GF-D8 (cell line): Measurements from ENCODE around the gene MARK3.

Experiments
- DNase-seq: peaks from one replicate; lab custom pipeline; 2025; lab: John Stamatoyannopoulos, UW

The MARK3 gene

DNA sequence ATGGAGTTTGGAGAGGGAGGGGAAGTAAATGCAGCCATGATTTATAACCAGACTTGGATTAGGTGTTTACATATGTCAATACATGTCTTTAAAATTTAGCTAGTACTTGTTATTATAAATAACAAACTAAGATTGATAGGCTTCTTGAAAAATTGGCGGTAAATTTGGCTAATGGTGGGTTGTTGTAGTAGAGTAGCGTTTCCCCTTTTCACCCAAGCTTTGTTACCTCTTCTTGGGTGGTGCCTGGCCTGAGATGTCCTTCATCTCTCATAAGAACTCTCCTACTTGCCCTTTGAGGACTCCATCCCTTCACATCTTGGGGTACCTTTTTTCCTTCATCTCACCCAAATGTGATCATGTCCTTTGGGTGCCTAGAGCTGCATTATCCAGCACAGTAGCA is 11.2 kb downstream of the MARK3 start:
- no peak for DNase-seq

DNA sequence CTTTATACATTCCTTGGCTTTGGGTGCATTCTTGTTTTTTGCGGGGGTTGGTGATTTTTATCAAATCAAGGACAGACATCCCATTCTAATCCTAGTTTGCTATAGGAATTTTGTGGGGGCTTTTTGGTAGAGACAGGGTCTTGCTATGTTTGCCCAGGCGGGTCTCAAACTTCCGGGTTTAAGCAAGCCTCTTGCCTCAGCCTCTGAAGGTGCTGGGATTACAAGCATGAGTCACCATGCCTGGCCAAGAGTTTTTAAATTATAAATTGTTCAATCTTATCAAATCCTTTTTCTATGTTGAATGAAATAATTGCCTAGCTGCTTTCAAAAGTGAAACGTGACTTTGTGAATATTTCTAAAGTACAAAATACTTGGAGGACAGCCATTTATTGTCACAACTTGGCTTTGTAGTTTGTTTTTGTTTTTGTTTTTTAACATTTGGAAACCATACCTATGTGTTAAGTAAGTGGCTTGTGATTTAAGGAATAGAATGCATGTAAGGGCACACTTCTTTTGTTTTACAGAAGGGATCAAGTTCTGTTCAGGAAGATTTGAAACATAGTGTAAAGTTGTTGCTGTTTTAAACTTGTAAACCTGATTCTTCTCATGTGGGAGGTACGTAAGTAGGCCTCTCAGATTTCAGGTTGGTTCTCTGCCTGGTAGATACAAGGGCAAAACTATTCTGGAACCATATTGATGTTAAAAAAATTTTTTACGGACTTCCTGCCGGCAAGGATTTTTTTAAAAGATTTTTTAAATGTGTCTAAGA is 13.4 kb downstream of the MARK3 start:
- no peak for DNase-seq

DNA sequence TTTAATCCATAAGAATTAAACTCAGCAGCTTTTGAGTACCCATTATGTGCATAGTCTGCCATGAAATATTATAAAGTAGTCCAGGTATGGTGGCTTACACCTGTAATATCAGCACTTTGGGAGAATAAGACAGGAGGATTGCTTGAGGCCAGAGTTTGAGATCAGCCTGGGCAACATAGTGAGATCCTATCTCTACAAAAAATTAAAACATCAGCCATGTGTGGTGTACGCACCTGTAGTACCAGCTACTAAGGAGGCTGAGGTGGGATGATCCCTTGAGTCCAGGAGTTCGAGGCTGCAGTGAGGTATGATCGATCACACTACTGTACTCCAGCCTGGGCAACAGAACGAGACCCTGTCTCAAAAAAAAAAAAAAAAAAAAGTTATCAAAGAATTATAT is 15.3 kb downstream of the MARK3 start:
- no peak for DNase-seq

DNA sequence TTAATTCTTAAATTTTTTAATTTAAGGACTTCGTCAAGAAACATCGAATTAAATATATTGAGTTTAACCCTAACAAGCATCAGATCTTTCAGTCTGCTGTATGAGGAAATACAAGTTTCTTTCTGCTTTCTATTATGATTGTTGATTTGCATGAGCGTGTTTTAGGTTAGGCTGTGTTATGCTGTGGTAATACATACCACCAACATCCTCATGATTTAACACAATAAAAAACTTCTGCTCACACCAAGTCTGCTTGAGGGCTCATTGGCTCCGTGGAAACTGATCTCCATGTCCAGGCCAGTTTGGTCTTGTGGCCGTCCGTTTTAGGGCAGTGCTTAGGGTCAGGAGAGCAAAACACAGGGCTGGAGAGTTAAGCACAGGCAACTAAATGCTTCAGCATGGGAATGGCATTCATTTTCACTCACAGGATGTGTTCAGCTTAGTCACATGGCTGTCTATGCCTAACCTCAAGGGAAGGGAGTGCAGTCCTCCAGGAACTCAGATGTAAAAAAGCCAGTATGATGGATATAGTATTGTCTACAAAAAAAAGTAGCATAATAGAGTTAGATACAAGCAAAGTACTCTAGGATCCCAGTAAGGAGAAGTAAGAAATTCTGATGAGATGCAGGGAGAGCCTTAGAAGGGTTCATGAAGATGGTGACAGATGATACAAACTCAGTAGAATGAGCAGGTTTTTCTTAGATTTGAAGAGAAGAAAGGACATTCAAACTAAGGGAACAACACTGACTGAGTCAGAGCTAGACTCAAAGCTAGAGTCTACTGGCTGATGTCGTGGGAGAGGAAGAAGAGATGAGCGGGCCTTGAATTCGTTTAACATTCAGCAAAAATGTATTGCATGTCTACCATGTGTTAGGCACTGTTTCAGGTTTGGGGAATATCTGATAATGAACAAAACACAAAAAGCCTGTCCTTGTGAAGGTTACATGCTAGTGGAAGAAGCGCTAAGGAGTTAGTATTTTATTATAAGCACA is 16.3 kb downstream of the MARK3 start:
- no peak for DNase-seq

DNA sequence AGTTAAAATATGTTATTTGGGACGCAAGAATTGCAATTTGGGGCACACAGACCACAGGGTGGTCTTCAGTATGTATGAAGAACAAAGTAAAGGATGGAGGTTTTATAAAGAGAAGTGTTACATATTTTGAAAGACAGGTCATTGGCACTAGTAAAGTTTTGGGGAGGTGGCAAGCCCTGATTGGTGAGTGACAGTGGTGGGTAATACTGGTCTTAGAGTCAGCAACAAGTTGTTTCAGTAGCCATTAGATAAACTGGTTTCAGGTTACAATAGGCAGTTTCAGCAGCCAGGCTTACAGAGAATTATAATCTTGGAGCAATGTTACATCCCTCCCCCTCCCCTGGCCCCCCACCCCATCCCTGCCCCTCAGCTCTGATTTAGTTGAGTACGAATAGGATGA is 17.5 kb downstream of the MARK3 start:
- no peak for DNase-seq

DNA sequence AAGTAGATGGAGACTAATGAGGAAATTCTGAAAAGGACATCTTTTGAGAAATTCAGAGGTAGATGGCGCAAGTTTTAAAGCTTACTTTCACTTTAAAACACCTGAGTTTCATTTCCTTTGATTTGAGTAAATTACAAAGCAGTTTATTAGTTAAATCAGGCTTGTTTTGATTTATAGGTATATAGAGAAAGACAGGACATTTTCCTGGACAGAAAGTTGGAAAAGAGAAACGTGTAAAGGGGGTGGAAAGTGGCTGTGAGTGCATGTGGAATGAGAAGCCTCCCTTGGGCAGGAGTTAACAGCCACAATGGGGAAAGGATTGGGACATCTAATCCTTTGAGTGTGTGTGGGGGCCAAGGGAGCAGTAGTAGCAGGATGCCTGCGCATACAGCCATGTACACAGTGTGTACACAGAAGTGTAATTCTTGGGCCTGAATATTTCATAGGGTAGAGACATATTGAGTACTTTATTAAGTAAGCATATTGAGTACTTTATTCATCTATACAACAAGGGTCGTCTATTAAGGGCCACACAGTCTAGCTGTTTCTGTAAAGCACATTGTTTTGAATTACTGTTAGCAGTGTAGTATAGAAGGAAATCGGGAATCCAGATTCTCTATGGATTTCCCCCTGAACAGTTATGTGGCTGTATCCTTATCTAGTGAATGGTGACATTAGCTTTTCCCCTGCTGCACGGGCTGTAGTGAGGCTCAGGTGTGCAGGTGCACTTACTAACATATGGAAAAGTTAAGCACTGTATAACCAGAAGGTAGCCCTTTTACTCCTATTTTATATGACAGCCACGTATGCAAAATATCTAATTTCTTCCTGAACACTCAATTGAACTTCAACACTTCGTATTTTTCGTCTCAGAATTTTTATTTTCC is 19.1 kb downstream of the MARK3 start:
- no peak for DNase-seq

DNA sequence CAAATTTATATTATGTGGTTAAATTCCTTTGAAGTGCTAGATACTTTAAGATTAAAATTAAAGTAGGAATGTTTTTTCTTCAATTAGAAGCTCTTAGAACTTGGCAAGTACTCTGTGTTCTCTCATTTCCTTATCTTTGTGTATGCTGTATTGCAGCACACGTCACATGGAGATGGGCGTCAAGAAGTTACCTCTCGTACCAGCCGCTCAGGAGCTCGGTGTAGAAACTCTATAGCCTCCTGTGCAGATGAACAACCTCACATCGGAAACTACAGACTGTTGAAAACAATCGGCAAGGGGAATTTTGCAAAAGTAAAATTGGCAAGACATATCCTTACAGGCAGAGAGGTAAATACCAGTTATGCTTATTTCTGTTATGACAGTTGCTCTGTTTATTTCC is 19.7 kb downstream of the MARK3 start:
- DNase-seq, result no peak

DNA sequence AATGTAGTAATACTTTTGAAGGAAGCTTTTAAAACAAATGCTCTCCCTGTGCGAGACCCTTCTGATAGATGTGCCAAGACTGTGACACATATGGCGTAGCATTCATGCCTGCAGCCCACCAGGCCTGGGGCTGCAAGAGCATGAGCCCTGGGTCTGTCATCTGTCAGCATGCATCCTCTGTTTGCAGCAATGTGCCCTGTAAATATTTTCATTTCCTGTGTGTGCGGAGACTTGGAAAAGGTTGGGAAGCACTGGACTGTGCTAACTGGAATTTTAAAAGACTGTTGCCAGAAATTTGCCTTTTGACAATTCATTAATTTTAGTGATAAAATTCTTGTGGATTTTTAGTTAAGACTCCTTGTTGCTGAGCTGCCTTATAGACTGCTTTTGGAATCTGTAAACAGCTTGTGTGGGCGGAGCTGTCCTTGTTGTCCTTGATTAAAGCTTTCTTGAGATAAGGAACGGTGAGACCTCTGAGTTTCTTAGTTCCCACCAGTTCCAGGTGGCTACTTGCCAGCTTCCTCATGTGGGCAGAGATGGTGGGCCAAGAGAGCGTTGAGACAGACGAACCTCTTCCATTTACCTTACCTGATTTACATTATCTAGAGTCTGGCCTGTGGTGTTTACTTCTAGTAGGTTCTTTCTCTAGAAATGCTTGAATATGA is 23.4 kb downstream of the MARK3 start:
- no peak for DNase-seq

DNA sequence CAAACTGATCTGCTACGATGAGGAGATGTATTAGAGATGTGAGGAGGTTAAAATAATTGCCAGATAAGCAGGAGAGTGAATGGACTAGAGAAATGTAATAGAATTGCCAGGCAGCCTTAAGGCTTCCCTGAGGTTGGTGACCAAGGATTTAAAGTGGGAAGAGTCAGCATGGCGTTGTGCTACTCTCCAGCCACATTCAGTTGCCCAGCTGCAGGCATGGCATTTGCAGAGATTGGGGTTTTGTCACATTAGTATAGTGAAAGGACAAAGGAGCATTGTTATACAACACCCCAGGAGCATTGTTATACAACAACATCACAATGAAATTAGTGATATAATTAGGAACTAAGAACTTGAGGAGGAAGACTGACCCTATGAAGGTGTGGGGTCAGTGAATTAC is 31.7 kb downstream of the MARK3 start:
- no peak for DNase-seq

DNA sequence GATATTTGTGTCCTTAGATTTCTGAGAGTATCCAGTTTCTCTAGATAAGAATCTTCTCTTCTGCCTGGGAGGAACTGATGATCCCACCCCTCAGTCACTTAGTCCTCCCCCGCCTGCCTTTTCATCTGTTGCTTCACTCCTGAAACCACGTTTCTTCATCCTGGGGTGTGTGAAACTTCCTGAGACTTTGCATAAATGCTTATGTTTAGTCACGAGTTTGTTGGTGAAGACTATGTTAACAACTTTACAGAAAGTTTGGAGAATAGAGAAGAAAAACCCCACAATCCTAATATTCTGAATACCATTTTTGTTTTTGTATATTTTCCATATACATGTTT is 33.2 kb downstream of the MARK3 start:
- peak; percentile 70 for DNase-seq

DNA sequence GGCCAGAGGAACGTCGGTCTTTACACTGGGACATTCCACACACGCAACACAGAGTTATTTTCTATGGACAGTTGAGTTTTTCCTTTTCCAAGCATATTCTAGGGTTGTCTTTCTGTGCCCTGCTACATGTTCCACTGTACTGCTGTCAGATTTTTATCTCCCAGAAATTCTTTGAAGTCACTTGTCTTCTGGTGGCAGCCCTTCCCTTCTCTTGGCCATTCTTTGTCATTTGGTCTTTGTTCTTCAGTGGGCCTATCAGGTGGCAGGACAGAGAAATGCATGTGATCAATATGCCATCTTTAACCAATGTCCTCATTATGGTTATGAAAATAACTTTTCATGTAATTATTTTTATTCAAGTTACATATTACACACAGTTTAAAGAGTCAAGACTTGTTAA is 36.3 kb downstream of the MARK3 start:
- DNase-seq, result no peak

DNA sequence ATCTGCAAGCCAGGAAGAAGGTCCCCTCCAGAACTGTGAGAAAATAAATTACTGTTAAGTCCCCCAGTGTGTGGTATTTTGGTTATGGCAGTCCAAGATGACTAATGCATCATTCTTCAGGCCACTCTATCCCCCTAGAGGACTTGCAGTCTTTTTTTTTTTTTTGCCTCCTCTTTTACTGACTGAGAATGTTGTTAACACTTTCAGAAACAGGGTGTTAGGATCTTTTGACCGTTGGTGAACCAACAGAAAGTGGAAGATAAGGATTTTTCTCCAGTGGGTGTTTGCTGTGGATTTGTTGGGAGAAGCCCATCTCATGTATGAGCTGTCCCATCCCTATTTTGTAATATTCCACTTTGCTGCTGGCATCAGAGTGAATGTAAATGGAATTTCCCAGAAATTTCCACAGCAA is 37.8 kb downstream of the MARK3 start:
- no peak for DNase-seq

DNA sequence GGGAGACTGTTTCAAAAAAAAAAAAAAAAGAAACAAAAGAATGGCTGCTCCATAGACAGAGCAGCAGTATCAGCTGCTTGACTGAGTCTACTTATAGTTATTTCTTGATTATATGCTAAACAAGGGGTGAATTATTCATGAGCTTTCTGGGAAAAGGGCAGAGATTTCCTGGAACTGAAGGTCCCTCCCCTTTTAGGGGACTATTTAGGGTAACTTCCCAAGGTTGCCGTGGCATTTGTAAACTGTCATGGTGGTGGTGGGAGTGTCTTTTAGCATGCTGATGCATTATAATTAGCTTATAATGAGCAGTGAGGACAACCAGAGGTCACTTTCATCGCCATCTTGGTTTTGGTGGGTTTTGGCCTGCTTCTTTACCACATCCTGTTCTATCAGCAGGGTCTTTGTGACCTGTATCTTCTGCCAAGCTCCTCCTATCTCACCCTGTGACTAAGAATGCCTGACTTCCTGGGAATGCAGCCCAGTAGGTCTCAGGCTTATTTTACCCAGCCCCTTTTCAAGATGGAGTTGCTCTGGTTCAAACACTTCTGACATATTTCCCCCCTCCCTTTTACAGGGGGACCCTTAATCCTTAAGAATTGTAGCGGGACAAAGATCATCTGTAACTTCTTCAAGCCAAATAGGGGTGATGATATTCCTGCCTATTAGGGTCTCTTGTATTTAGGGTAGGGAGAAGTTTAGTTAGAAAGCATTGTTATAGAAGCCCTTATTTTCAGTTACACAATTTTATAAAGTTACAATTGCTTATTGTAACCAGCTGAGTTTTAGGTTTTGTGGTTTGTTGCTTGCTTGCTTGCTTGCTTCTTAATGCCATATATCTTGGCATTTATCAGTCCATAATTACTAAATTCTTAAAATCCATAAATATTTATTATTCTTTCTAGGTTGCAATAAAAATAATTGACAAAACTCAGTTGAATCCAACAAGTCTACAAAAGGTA is 42.5 kb downstream of the MARK3 start:
- no peak for DNase-seq

DNA sequence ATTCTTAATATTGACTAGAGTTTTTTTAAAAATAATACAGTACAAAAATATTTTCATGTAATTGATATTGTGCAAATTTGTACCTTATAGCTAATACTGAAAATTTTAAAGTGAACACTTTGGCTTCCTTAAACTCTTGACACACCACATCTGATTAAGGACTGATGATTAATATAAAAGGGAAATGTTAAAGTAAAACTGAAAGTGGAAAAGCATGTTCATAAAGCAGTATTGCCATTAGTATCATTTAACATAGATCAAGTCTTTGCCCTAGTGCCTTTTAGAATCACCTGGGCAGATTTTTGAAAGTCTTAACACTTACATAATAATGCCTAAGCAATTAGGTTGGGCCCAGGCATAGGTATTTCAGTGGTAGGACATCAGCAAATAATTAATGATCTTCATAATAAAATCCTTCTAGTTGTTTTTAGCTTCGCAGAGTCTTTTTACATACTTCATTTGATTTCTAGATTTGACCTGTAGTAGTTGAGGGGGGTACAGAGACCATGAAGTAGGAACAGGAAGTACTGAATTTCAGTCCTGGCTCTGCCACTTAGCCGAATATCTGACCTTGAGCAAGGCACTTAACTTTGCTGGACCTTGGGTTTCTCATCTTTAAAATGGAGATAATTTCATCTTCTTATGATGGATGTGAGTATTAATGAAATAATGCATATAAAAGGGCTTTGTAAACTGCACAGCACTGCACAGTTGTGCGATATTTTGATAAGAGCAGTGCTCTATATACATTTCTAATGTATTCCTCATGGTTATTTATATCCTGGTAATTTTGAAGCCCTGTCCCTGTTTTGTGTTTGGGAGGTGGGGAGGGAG is 43.7 kb downstream of the MARK3 start:
- DNase-seq, result no peak

DNA sequence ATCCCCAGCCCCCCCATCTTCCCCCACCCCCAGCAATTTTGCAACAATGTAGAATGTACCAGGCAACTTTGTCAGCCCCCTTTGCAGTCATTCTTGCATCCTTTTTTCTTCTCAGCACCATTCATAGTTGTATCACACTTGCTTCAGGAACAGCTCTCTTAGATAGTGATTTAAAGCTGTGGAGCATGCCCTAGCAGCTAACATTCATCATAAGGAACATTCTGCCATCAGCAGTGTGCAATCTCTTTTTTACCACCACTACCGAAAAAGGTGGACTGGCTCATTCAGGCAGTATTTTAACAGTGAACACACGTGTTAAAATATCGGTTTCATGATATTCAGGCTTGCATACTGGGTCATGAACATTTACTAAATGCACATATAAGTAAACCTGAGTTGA is 45.1 kb downstream of the MARK3 start:
- DNase-seq, result no peak

DNA sequence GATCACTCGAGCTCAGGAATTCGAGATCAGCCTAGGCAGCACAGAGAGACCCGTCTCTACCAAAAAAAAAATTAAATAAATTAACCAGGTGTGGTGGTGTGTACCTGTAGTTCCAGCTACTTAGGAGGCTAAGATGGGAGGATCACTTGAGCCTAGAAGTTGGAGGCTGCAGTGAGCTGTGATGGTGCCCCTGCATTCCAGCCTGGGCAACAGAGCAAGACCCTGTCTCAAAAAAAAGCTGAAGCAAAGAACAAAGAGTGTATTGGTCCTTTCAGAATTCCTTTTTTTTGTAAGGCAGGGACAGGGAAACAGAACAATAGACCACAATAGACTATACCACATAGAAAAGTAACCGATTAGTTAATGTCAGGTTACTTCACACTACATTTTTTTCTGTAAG is 47.4 kb downstream of the MARK3 start:
- DNase-seq, result no peak

DNA sequence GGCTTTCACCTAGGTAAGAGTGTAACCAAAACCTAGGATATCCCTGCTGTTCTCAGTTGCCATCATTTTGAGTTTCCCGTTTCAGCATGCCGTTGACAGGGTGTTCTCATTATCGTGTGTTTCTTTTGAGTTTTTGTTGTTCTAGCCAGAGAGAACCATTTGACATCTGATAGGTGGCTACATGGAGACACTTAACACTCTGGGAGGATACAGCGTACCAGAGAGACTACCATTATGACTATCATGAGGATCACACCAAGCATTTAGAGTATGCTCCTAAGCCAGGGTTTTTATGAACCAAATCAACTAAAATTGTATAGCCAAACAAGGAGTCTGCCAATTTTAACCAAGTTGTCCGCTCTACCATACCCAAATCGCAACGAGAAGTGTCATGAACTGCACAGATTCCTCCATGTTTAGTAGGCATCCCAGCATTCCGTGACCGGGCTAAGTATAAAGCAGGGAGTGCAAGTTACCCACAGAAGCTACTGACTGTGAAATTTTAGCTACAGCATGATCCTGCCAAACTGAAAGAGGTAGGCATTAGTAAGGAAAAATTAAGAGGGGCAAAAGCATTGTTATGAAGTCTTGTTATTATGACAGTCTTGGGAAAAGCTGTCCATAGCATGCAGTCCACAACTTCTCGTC is 48.8 kb downstream of the MARK3 start:
- no peak for DNase-seq

DNA sequence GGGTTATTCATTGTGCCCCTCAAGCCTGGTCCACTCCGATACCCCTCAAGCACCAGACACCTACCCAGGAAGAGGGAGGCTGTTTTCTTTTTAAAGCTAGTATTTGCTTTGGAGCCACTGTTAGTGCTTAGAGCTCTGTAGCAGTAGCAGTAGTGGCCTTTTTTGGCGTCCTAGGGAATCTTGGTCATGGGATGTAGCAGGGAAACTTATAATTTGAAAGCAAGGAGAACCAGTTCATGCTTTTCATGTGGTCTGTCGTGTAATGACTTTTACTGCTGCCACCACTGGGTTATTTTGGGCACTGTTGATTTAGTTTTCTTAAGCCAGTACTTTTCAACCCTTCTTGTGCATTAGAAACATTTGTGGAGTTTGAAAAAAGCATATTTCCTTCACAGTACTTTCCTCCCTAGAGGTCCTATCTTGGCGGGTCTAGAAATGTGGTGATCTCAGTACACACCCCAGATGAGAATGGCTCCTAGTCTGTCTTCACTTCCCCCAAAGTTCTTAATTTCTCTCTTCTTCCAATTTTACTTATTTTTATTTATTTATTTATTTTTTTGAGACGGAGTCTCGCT is 49.7 kb downstream of the MARK3 start:
- no peak for DNase-seq

DNA sequence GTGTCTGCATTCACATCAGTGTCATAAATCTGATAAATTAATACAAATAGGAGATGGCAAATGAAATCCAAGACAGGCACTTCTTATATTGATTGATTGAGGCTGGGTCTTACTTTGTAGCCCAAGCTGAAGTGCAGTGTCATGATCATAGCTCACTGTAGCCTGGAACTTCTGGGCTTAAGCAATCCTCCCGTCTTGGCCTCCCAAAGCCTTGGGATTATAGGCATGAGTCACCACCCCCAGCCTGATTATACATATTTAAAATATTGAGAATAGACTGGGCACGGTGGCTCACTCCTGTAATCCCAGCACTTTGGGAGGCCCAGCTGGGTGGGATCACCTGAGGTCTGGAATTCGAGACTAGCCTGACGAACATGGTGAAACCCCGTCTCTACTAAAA is 51.3 kb downstream of the MARK3 start:
- DNase-seq, result no peak
